Ovary (tissue), 3 donors: ENCODE measurements around the gene SWAP70.

ENCODE experiments used
- CTCF ChIP-seq, 3 donors: fragments of 450-650 bp in 2 of 3; fragments of 200-600 bp in 1 of 3; IDR thresholded peaks; one replicate each; pipeline versions ENCODE4 v1.5.1 to v1.8.0; 2016 to 2022; ENCODE audit warnings: antibody characterized with exemption in 3 of 3, mild to moderate bottlenecking in 1 of 3
- EP300 ChIP-seq: sonication (generic); formaldehyde crosslinking; IDR thresholded peaks from one replicate; pipeline ENCODE4 v1.6.1; 2017; ENCODE audit warnings: antibody characterized with exemption
- POLR2A ChIP-seq: fragments of 450-650 bp; IDR thresholded peaks from one replicate; pipeline ENCODE4 v1.6.1; 2017; ENCODE audit warnings: antibody characterized with exemption, mild to moderate bottlenecking, moderate library complexity
- donor health status: DM: no; HTN: no; CAD: no.

DNA sequence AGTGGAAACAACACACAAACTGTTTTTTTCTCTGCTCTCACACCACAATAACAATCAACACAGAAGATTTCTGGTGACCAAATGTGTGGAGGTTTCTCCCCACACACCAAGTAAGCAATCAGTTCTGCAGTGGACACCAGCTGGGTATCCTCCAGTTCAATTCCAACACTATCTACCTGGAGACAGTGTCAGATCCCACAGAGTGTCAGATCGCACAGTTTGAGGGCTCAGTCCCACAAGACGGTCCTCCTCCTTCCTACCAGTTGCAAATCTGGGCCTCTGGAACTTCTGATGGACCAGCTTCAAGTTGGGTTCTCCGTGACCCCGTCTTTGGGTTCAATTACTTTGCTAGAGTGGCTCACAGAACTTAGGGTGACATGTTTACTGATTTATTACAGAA, 9.0 kb downstream of the SWAP70 start:
- TF ChIP-seq CTCF (IDR thresholded peaks at IDR 0.05) (no peak), POLR2A (no peak), EP300 (no peak)
